ENCODE results near the gene IRGQ. TPM values are rescaled to one million over a fixed set of nuclear protein-coding genes. Genes with fewer than 3 reads are reported as not detected.

Gene IRGQ
- total RNA-seq, 1 experiment from 2014 or later, result 8.1 TPM

GRCh38 chr19:43575156-43575950 is 20.6 kb downstream of the IRGQ start, which contains the start of the genes PINLYP and XRCC1:
Gene PINLYP, plus strand, starts transcription at chr19:43575801. Its CDS starts 1,391 bp downstream, at chr19:43577192.
Gene XRCC1, minus strand, starts transcription at chr19:43575527. Its CDS starts 69 bp downstream, at chr19:43575458.
- peak; percentile 97 for DNase-seq (ENCODE audit: extremely low read depth, low read depth)

- no peak for DNase-seq (ENCODE audit: extremely low read depth, low read depth)
These were observed 21.3 kb downstream of the IRGQ start for GRCh38 chr19:43574424-43575155.

DNA sequence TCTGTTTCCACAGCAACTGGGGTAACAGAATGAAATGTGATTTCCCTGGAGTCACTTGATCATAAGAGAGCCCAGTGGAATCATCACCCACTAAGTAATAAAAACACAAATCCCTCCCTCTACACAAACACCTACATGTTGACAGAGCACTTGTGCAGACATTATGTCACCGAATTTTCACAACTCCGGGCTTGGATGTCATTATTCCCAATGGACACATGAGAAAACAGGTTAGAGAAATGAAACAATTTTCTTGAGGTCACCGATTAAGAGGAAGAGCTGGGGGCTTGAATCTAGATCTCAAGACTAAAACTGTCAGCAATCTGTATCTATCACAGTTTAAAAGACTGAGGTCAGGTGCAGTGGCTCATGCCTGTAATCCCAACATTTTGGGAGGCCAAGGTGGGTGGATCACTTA is 23.8 kb downstream of the IRGQ start:
- DNase-seq (ENCODE audit: extremely low read depth, low read depth), result no peak

DNA sequence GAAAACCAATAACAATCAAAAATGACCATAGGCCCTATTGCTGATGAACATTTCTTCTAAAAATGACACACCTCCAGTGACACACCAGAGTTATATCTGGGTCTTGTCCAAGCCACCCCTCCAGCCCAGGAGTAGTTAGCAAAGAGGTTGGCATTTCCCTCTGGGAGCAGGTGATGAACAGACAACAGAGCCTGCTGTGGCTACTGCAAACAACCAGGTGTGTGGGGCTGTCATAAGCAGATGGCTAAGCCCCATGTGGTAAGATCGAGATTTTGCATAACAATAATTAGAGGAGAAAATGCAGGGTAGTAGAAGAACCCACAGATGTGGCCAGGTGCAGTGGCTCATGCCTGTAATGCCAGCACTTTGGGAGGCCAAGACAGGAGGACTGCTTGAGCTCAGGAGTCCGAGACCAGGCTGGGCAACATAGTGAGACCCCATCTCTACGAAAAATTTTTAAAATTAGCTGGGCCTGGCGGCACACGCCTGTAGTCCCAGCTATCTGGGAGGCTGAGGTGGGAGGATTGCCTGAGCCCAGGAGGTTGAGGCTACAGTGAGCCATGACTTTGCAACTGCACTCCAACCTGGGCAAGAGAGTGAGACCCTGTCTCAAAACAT is 25.7 kb downstream of the IRGQ start:
- DNase-seq (ENCODE audit: extremely low read depth, low read depth), result no peak

DNA sequence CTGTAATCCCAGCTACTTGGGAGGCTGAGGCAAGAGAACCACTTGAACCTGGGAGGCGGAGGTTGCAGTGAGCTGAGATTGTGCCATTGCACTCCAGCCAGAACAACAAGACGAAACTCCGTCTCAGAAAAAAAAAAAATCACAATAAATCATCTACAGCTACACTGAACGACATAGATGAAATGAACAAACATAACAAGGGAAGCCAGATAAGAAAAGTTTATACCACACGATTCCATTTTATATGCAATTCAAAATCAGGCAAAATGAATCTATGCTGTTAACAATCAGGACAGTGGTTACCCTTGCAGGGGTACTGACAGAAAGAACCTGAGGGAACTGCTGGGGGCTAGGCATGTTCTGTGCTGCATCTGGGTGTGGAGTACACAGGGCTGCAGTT is 26.3 kb downstream of the IRGQ start:
- no peak for DNase-seq (ENCODE audit: extremely low read depth, low read depth)

- no peak for DNase-seq (ENCODE audit: extremely low read depth, low read depth)
These were observed 31.1 kb downstream of the IRGQ start for GRCh38 chr19:43564800-43565199.

DNA sequence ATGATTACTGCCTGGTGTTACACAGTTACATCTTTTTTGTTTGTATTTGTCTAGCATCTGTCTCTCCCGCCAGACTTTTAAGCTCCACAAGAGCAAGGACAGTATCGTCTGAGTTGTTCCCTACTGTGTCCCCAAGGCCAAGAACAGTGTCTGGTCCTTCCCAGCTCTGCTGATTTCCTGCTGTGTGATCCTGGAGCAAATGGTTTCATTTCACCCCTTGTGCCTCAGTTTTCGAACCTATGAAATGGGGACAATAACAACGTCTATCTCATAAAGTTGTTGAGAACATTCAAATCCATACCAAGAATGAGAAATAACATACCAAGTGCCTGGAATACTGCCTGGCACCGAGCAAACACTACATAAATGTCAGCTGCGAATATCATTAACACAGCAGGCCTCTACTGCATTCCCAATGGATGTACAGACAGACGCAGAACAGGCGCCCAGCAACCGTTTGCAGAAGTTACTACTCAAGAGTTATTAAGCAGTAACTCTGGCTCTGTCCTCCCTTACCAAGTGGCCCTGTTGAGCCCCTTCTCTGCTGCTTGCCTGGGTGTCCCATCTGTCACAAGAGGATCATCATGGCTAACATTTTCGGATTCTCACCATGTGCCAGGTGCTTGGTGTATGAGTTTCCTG is 32.0 kb downstream of the IRGQ start:
- no peak for DNase-seq (ENCODE audit: extremely low read depth, low read depth)

GRCh38 chr19:43562698-43563241 is 33.2 kb downstream of the IRGQ start:
- DNase-seq (ENCODE audit: extremely low read depth, low read depth), result peak; percentile 52

- no peak for DNase-seq (ENCODE audit: extremely low read depth, low read depth)
These were observed 33.7 kb downstream of the IRGQ start for GRCh38 chr19:43562226-43562697.

- DNase-seq (ENCODE audit: extremely low read depth, low read depth), result no peak
These were observed 34.6 kb downstream of the IRGQ start for GRCh38 chr19:43561139-43561970.

- DNase-seq (ENCODE audit: extremely low read depth, low read depth), result peak; percentile 14
These were observed 35.2 kb downstream of the IRGQ start for GRCh38 chr19:43560687-43561086.

DNA sequence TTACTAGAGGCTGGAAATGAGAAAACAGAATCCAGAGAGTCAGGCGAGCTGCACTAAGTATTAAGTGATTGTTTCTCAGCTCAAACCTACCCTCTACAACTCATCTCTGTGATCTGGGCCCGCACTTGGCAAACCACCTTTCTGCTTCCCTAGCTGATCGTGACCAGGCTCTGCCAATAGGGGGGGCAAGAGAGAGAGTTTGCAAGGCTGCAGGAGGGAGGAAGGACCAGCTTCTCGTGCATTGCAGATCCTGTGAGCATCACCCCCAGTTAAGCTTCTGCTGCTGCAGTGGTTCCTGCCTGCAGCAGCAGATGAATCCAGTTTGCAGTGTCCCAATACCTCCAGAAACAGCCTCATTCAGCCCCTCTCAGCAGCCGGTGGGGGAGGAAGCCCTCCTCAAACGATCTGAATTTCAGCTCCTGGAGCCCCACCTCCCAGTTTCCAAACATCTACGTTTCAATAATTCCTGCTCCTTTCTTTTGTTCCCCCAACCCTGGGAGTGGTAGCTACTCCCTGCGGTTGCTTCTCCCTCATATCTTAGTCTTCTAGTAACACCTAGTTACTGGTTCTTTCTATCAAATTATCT is 40.7 kb downstream of the IRGQ start:
- DNase-seq (ENCODE audit: extremely low read depth, low read depth), result peak; percentile 59

DNA sequence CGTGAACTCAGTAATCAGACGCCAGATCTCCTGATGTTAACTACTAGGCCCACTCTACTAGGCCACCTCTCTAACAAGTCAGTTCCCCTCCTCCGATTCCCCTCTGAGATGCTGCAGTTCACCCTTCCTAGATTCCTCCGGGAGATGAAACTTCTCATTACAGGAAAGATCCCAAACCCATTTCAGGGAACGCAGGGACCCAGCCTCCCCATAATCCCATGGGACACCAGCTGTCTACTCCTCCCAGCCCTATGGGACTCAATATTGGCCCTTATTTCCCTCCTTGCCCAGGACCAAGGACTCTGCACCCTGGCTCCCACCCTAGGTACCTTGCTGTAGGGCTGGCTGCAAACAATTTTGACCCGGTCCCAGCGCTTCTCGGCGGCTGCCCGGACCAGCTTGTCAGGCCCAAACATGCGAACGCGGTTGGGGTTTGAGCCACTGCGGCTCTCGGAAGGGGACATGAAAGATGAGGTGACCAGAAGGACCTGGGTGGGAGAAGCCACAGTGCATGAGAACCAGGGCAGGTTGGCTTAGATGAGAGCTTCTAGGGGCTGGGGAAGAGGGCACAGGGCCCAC is 41.5 kb downstream of the IRGQ start:
- DNase-seq (ENCODE audit: extremely low read depth, low read depth), result no peak

- no peak for DNase-seq (ENCODE audit: extremely low read depth, low read depth)
These were observed 42.3 kb downstream of the IRGQ start for GRCh38 chr19:43553656-43554055.

GRCh38 chr19:43552616-43553015 is 43.3 kb downstream of the IRGQ start:
- DNase-seq (ENCODE audit: extremely low read depth, low read depth), result no peak

GRCh38 chr19:43552198-43552450 is 43.8 kb downstream of the IRGQ start:
- no peak for DNase-seq (ENCODE audit: extremely low read depth, low read depth)

DNA sequence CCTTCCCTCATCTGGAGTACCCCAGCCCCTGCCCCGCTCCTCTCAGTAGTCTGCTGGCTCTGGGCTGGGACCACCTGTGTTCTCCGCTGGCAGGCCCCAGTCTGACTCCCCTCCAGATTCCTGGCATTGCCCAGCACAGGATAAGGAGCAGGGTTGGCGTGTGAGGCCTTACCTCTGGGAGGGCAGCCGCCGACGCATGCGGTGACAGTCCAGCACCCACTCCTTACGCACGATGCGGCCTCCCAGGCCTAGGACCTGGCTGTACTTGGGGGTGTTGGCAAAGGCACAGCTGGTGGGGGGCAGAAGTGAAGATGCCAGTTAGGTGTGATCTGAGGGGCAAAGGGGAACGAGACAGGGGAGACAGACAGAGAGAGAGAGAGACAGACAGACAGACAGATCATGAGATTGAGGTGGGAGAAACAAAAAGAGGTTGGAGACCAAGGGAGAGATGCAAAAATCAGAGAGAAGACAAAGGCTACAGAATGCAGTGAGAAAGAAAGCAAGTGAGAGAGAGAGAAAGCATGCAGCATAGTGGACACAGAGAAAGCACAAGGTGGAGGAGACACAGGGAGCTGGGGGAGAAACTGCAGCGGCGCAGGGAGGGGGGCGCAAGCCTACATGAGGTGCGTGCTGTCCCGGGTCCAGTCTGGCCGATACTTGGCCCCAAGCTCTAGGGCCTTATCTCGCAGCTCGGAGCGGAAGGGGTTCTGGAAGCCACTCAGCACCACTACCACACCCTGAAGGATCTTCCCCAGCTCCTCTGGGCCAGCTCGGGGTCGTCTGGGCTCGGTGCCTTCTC is 44.3 kb downstream of the IRGQ start:
- DNase-seq (ENCODE audit: extremely low read depth, low read depth), result no peak

GRCh38 chr19:43548706-43549105 is 47.2 kb downstream of the IRGQ start:
- no peak for DNase-seq (ENCODE audit: extremely low read depth, low read depth)
